GM12864 (cell line): ENCODE data around the gene TMBIM1.
A peak's percentile ranks its signal among the peaks of the same experiment; 100 is the strongest.

ENCODE experiments used
- DNase-seq: peaks from one replicate; pipeline ENCODE4 v3.0.0-alpha.2; 2011; ENCODE audit warnings: low read depth
- H3K4me3 ChIP-seq: 2 replicates; pipeline ENCODE4 v1.5.1; 2011; ENCODE audit warnings: mild to moderate bottlenecking, low read depth, low read length, control low read depth
- TF ChIP-seq, protein P1 (sequence below): IDR thresholded peaks from 2 replicates; pipeline ENCODE4 v1.5.1; 2011; ENCODE audit warnings: low read depth, mild to moderate bottlenecking, moderate library complexity, low read length, control low read depth, inconsistent platforms; ENCODE audit errors: missing control alignments

Gene TMBIM1

DNA sequence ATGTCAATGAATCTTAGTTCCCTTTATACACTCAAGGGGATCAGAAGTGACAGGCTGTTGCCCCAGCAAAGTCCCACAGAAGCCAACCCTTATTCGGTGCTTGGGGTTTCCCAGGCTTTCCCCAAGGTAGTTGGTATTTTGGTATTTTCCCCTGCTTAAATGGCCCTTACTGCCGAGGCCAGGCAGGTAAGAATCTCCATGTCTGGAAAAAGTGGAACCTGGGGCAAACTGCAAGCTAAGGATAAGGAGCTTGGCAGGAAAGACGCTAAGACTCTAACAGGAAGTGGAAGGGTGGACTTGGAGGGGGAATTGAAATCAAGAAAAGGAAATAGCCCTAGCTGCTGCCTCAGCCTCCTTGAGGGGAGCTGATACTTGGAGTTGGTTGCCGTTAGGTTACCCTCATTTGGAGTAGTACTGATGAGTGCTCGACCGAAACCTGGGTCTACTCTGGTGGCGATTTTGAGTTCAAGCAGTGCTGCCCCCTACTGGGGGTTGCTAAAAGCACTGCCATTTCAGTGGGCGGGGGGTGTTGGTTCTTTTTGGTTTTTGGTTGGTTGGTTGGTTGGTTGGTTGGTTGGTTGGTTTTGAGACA, 34.8 kb downstream of the TMBIM1 start:
- DNase-seq, result peak; percentile 74
- H3K4me3 ChIP-seq, result no peak overlapping the region
- TF ChIP-seq, protein P1, sequence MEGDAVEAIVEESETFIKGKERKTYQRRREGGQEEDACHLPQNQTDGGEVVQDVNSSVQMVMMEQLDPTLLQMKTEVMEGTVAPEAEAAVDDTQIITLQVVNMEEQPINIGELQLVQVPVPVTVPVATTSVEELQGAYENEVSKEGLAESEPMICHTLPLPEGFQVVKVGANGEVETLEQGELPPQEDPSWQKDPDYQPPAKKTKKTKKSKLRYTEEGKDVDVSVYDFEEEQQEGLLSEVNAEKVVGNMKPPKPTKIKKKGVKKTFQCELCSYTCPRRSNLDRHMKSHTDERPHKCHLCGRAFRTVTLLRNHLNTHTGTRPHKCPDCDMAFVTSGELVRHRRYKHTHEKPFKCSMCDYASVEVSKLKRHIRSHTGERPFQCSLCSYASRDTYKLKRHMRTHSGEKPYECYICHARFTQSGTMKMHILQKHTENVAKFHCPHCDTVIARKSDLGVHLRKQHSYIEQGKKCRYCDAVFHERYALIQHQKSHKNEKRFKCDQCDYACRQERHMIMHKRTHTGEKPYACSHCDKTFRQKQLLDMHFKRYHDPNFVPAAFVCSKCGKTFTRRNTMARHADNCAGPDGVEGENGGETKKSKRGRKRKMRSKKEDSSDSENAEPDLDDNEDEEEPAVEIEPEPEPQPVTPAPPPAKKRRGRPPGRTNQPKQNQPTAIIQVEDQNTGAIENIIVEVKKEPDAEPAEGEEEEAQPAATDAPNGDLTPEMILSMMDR, result peak; percentile 80

DNA sequence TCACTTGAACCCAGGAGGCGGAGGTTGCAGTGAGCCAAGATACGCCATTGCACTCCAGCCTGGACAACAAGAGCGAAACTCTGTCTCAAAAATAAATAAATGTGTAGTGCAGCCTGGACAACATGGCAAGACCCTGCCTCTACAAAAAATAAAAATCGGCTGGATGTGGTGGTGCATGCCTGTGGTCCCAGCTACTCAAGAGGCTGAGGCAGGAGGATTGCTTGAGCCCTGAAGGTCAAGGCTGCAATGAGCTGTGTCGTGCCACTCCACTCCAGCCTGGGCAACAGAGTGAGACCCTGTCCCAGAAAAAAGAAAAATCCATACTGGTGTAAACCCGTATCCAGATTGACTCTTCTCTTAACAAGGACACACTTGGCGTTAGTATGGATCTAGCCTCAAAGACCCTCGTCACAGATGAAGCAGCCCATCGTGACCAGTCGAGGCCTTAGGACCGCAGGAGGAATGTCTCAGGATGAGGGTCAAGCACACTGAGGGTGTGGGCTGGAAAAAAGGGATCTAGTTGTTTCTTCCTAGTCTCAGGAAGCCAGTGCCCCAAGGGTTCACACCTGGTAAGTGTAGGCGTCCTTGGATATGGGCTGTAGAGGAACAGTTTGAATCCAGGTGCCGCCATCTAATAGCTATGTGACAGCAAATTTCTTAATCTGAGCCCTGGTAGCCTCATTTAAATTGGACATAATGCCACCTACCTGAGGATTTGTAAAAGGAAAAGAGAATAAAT, 35.5 kb downstream of the TMBIM1 start:
- TF ChIP-seq, protein P1, result no peak
- H3K4me3 ChIP-seq, result no peak overlapping the region
- DNase-seq, result no peak

GRCh38 chr2:218255446-218255845, 36.9 kb downstream of the TMBIM1 start:
- TF ChIP-seq, protein P1, result no peak
- H3K4me3 ChIP-seq, result no peak overlapping the region
- no peak for DNase-seq

- H3K4me3 ChIP-seq, result no peak overlapping the region
- DNase-seq, result no peak
- TF ChIP-seq, protein P1, result no peak
These were observed 39.1 kb downstream of the TMBIM1 start for GRCh38 chr2:218253232-218253625.

DNA sequence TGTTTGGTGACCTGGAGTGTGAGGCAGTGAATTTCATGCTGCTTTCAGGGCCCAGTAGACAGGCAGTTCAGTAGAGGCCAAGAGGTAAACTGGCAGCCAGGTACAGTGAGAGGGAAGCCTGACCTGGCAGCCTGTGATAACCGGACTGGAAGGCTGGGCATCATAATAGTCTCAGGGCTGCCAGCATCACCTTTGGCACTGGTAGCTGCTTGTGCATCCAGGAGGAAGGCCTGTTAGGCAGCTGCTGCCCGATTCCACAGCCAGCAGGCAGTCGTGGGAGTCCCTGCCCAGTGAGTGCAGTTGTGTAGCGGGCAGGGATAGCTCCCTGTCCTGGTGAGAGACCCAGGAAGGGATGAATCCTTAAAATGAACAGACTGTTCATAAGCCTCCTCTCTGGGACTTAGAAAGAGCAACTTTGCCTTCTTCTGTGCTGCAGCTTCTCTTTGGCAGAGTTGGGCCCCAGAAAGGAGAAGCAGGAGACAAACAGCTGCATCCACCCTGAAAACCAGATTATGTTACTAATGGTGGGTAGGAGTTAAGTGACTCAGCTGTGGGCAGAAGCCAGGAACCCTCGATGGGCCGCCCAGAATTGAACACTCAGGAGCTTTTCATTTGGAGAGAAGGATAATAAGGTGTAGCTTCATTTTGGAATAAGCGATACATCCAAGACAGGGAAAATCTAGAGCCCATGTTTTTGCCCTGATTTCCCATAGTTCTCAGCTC, 39.6 kb downstream of the TMBIM1 start:
- no peak overlapping the region for H3K4me3 ChIP-seq
- no peak for DNase-seq
- TF ChIP-seq, protein P1, result no peak

DNA sequence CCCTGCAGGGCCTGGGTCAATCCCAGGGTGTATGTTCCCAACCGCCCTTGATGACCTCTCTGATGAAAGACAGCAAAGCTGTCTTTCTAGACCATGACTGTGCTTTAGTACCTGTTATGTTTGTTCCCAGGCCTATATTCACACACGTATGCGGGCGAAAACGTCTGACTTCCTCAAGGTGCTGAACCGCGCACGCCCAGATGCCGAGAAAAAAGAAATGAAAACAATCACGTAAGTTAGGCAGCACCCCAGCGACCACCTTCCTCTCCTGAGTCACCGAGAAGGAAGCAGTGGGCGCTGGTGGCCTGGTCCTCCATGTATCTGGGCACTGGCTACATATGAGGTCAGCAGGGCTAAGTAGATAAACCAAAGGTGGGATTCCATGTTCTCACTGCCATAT, 42.6 kb downstream of the TMBIM1 start:
- H3K4me3 ChIP-seq, result no peak overlapping the region
- TF ChIP-seq, protein P1, result no peak
- DNase-seq, result no peak
